Transverse colon (tissue), 4 donors: Measurements from ENCODE around the gene DOCK3.

Experiments used
- EP300 ChIP-seq: sonication (generic); formaldehyde crosslinking; IDR thresholded peaks from one replicate; pipeline ENCODE4 v1.6.1; 2017; ENCODE audit warnings: antibody characterized with exemption, low read depth
- POLR2A ChIP-seq: fragments of 450-650 bp; IDR thresholded peaks from one replicate; pipeline ENCODE4 v1.6.1; 2016; ENCODE audit warnings: antibody characterized with exemption, mild to moderate bottlenecking, moderate library complexity
- POLR2AphosphoS5 ChIP-seq, 3 donors: sonication (generic); formaldehyde crosslinking; IDR thresholded peaks; one replicate each; pipeline ENCODE4 v1.6.1; 2016; ENCODE audit warnings: antibody characterized with exemption in 3 of 3
- TF ChIP-seq, protein P1 (sequence below), 5 experiments: fragments of 200-600 bp in 3 of 5; fragments of 450-650 bp in 2 of 5; sonication (generic) in 3 of 5; IDR thresholded peaks; 1 replicate in 2 of 5; 2 replicates in 3 of 5; pipeline ENCODE4 v1.5.1; 2016 to 2017; ENCODE audit warnings: antibody characterized with exemption in 5 of 5, inconsistent platforms in 3 of 5, mild to moderate bottlenecking in 2 of 5, moderate library complexity in 1 of 5

DNA sequence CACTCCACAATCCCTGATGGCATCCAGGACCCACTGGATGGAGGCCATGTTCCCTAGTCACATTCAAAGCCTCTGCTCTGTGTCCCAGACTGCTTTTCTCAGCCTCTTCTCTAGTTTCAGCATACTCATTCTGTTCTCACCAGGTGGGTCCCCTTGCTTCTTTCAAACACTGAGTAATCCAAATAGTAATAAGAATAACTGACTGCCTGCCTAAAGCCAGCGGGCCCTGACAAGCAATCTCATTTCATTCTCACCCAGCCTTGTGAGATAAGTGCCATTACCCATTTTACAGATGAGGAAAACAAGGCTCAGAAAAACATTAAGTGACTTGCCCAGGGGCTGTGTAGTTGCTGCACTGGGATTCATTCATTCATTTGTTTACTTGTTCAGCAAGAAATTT is 32.3 kb upstream of the DOCK3 start:
- TF ChIP-seq POLR2A (no peak), EP300 (no peak), POLR2AphosphoS5 (IDR thresholded peaks at IDR 0.05) (no peak)
- TF ChIP-seq, protein P1, sequence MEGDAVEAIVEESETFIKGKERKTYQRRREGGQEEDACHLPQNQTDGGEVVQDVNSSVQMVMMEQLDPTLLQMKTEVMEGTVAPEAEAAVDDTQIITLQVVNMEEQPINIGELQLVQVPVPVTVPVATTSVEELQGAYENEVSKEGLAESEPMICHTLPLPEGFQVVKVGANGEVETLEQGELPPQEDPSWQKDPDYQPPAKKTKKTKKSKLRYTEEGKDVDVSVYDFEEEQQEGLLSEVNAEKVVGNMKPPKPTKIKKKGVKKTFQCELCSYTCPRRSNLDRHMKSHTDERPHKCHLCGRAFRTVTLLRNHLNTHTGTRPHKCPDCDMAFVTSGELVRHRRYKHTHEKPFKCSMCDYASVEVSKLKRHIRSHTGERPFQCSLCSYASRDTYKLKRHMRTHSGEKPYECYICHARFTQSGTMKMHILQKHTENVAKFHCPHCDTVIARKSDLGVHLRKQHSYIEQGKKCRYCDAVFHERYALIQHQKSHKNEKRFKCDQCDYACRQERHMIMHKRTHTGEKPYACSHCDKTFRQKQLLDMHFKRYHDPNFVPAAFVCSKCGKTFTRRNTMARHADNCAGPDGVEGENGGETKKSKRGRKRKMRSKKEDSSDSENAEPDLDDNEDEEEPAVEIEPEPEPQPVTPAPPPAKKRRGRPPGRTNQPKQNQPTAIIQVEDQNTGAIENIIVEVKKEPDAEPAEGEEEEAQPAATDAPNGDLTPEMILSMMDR (IDR thresholded peaks at IDR 0.05) = no peak
